K562 (cell line): ENCODE data around the gene SNX18. TPM values are rescaled to one million over a fixed set of nuclear protein-coding genes. Genes with fewer than 3 reads are reported as not detected.

Experiments
- LCOR ChIP-seq: sonication (generic); formaldehyde crosslinking; IDR thresholded peaks from 2 replicates; pipeline ENCODE4 v1.8.0; 2022; ENCODE audit warnings: mild to moderate bottlenecking, missing genetic modification reagents
- TOE1 ChIP-seq, 2 experiments: fragments of 450-650 bp in 1 of 2; sonication (generic) in 1 of 2; formaldehyde crosslinking in 1 of 2; IDR thresholded peaks; 2 replicates each; pipeline versions ENCODE4 v1.7.1 to v1.8.0; 2016 to 2022; ENCODE audit warnings: borderline replicate concordance in 2 of 2, mild to moderate bottlenecking in 2 of 2, antibody characterized with exemption in 1 of 2, inconsistent platforms in 1 of 2, low read depth in 1 of 2, missing genetic modification reagents in 1 of 2, moderate library complexity in 1 of 2
- U2AF1 ChIP-seq: fragments of 200-400 bp; formaldehyde crosslinking; optimal IDR thresholded peaks from 2 replicates; pipeline ENCODE3; 2017; ENCODE audit warnings: mild to moderate bottlenecking, low read depth, low read length, moderate library complexity
- ZNF785 ChIP-seq: fragments of 250-450 bp; sonication (Bioruptor Pico); IDR thresholded peaks from 2 replicates; pipeline ENCODE4 v1.4.0; 2020; ENCODE audit warnings: mild to moderate bottlenecking
- polyA plus RNA-seq, 8 experiments: library from polyadenylated mRNA; depleted of rRNA in 4 of 8; stranded (reverse) in 5 of 8; unstranded in 3 of 8; fragments of >200 nt; fragmentation: Nextera tagmentation in 2 of 8; fragmentation: Illumina TruSeq in 1 of 8; extraction: Ambion mirVana in 2 of 8; extraction: Trizol in 1 of 8; gene quantifications; 2 replicates each; pipeline versions ENCODE4 v1.2.1 to v1.2.3, GENCODE V29; 2011 to 2014; ENCODE audit warnings: inconsistent platforms in 1 of 8, missing spikeins in 1 of 8
- total RNA-seq, 7 experiments: library from RNA; depleted of rRNA in 6 of 7; stranded (reverse); fragments of >200 nt in 6 of 7; fragmentation: Illumina TruSeq in 2 of 7; extraction: Trizol in 2 of 7; gene quantifications; 2 replicates each; pipeline versions ENCODE4 v1.2.1 to v1.2.3, GENCODE V29; 2011 to 2021; ENCODE audit warnings: low replicate concordance in 1 of 7
- TF ChIP-seq, protein P1 (sequence below), 3 experiments: fragments of 200-800 bp in 1 of 3; fragments of 250-450 bp in 1 of 3; fragments of 450-650 bp in 1 of 3; sonication (Bioruptor Pico) in 1 of 3; sonication (Bioruptor generic) in 1 of 3; formaldehyde crosslinking in 1 of 3; IDR thresholded peaks; 2 replicates each; pipeline versions ENCODE4 v1.6.1 to v1.8.0; 2016 to 2022; ENCODE audit warnings: mild to moderate bottlenecking in 2 of 3, missing genetic modification characterization in 2 of 3, missing compliant biosample characterization in 1 of 3, moderate library complexity in 1 of 3
- TF ChIP-seq, protein P2 (sequence below): fragments of 250-450 bp; sonication (Bioruptor Pico); IDR thresholded peaks from 2 replicates; pipeline ENCODE4 v1.8.0; 2021; ENCODE audit warnings: moderate library complexity, mild to moderate bottlenecking, inconsistent platforms

SNX18 gene
- total and polyA plus RNA-seq, 9 of the 15 experiments (the other 6 are each of a cell fraction or from before 2014, with no cell fraction given) = 2.3 to 8.8 (median 6.0) TPM

DNA sequence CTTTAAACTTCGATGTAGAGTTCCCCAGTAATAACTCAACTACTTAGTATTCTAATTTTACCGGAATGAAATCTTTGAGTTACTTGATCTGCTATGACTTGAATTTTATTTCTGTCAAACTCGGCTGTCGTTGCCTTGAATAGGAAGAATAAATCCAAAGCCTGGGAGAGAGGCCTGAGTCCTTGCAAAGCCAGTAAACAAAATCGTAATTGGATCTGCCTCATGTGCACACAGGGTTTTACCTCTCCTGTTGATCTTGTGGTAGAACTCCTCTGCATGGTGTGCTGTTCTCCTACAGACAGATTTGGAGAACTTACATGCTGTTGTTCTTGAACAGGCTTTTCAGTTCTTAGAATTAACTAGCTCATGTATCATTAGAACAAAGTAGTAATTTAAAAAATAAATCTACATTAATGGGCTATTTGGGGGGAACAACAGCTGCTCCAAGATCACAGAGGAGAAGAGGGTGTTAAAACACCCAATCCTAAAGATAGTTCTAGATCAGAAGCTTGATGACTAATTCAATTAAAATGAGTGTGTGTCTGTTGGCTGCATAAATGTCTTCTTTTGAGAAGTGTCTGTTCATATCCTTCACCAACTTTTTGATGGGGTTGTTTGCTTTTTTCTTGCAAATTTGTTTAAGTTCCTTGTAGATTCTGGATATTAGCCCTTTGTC lies 33.2 kb upstream of the SNX18 start (continued):
- TF ChIP-seq, protein P1, sequence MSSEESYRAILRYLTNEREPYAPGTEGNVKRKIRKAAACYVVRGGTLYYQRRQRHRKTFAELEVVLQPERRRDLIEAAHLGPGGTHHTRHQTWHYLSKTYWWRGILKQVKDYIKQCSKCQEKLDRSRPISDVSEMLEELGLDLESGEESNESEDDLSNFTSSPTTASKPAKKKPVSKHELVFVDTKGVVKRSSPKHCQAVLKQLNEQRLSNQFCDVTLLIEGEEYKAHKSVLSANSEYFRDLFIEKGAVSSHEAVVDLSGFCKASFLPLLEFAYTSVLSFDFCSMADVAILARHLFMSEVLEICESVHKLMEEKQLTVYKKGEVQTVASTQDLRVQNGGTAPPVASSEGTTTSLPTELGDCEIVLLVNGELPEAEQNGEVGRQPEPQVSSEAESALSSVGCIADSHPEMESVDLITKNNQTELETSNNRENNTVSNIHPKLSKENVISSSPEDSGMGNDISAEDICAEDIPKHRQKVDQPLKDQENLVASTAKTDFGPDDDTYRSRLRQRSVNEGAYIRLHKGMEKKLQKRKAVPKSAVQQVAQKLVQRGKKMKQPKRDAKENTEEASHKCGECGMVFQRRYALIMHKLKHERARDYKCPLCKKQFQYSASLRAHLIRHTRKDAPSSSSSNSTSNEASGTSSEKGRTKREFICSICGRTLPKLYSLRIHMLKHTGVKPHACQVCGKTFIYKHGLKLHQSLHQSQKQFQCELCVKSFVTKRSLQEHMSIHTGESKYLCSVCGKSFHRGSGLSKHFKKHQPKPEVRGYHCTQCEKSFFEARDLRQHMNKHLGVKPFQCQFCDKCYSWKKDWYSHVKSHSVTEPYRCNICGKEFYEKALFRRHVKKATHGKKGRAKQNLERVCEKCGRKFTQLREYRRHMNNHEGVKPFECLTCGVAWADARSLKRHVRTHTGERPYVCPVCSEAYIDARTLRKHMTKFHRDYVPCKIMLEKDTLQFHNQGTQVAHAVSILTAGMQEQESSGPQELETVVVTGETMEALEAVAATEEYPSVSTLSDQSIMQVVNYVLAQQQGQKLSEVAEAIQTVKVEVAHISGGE (CRISPR knock-in tag; IDR thresholded peaks at IDR 0.05) = no peak
- TF ChIP-seq, protein P2, sequence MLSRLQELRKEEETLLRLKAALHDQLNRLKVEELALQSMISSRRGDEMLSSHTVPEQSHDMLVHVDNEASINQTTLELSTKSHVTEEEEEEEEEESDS (CRISPR knock-in tag) = no peak
- no peak for TF ChIP-seq LCOR (CRISPR knock-in tag)
- TF ChIP-seq U2AF1 = no peak
- TF ChIP-seq ZNF785 (CRISPR knock-in tag) = no peak
- no peak for TF ChIP-seq TOE1 (IDR thresholded peaks at IDR 0.05; ENCODE audit: borderline replicate concordance)
- no peak for TF ChIP-seq TOE1 (CRISPR knock-in tag; IDR thresholded peaks at IDR 0.05; ENCODE audit: borderline replicate concordance, low read depth)
